Vagina (tissue), 2 donors: ENCODE data around the gene UBE2O. TPM values are rescaled to one million over a fixed set of nuclear protein-coding genes. Genes with fewer than 3 reads are reported as not detected.

Experiments used
- DNase-seq, 2 donors: peaks; one replicate each; pipeline ENCODE4 v3.0.0-alpha.2; 2017; ENCODE audit errors: extremely low spot score in 2 of 2
- H3K27ac ChIP-seq: fragments of 200-600 bp; sonication (generic); one replicate; pipeline ENCODE4 v1.5.1; 2019
- H3K27me3 ChIP-seq: fragments of 200-600 bp; sonication (generic); one replicate; pipeline ENCODE4 v1.5.1; 2019
- H3K36me3 ChIP-seq, 2 donors: fragments of 200-600 bp; sonication (generic); one replicate each; pipeline ENCODE4 v1.5.1; 2017 to 2019
- H3K4me1 ChIP-seq: fragments of 200-600 bp; sonication (generic); one replicate; pipeline ENCODE4 v1.5.1; 2019
- H3K4me3 ChIP-seq, 2 donors: fragments of 200-600 bp; sonication (generic); 1 replicate in 1 of 2; 2 replicates in 1 of 2; pipeline ENCODE4 v1.5.1; 2016 to 2019
- H3K9me3 ChIP-seq: fragments of 200-600 bp; sonication (generic); one replicate; pipeline ENCODE4 v1.5.1; 2019
- CTCF ChIP-seq, 3 experiments: fragments of 450-650 bp in 2 of 3; fragments of 200-600 bp in 1 of 3; sonication (generic) in 1 of 3; IDR thresholded peaks; one replicate each; pipeline ENCODE4 v1.5.1; 2017 to 2019; ENCODE audit warnings: antibody characterized with exemption in 3 of 3, mild to moderate bottlenecking in 2 of 3, moderate library complexity in 2 of 3
- POLR2A ChIP-seq, 2 donors: fragments of 450-650 bp; IDR thresholded peaks; one replicate each; pipeline ENCODE4 v1.6.1; 2017; ENCODE audit warnings: antibody characterized with exemption in 2 of 2, mild to moderate bottlenecking in 2 of 2, moderate library complexity in 2 of 2
- POLR2AphosphoS5 ChIP-seq, 2 donors: sonication (generic); formaldehyde crosslinking; IDR thresholded peaks; one replicate each; pipeline ENCODE4 v1.9.0; 2017; ENCODE audit warnings: antibody characterized with exemption in 2 of 2, mild to moderate bottlenecking in 2 of 2, low read depth in 1 of 2; ENCODE audit not compliant: insufficient read depth in 1 of 2
- intact Hi-C: fragments of 100-400 bp; cut with DNase I; formaldehyde crosslinking; loops from one replicate; pipeline ENCODE4 v1.15.1; 2023
- total RNA-seq: library from RNA; depleted of rRNA; stranded (reverse); fragments of >200 nt; gene quantifications from one replicate; pipeline ENCODE4 v1.2.3, GENCODE V29; 2016

The UBE2O gene
- total RNA-seq, 1 donor from 2014 or later, result 29.7 TPM

GRCh38 chr17:76432712-76433336 lies 20.1 kb downstream of the UBE2O start:
- TF ChIP-seq CTCF (IDR thresholded peaks at IDR 0.05) (no peak), POLR2A (IDR thresholded peaks at IDR 0.05) (no peak), POLR2AphosphoS5 (IDR thresholded peaks at IDR 0.05; ENCODE audit: insufficient read depth in 1 of 2, low read depth in 1 of 2) (no peak)
- no peaks in the 10 kb centered on the region for H3K36me3 ChIP-seq
- DNase-seq, result no peak
- peaks cover under 1% of the 10 kb centered on the region for H3K4me1 ChIP-seq
- H3K27ac ChIP-seq, result no peak overlapping the region
- no peaks in the 10 kb centered on the region for H3K9me3 ChIP-seq
- H3K27me3 ChIP-seq, result no peaks in the 10 kb centered on the region
- no peak overlapping the region for H3K4me3 ChIP-seq
- intact Hi-C loops, result no loop called here

DNA sequence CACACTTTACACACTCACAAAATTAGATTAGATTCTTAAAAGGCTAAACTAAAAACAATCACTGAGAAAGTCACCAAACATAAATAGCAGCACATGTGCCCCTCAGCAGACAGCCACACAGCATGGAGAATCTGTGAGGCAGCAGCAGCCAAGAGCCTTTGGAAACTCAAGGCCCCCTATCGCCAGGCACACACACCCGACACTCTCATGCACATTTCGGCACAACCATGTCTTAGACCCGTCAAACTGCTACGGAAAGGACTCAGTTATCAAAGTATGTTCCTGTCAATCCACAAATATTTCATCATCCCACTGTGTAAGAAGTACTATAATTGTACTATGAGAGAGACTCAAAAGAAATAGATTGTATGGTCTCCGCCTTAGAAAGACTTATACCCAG lies 20.9 kb downstream of the UBE2O start:
- Histone ChIP-seq H3K4me1 (peaks cover 6% of the 10 kb centered on the region), H3K36me3 (no peaks in the 10 kb centered on the region), H3K9me3 (no peaks in the 10 kb centered on the region), H3K4me3 (no peak overlapping the region), H3K27me3 (no peaks in the 10 kb centered on the region), H3K27ac (no peak overlapping the region)
- no peak for DNase-seq
- intact Hi-C loops, result no loop called here
- TF ChIP-seq POLR2A (IDR thresholded peaks at IDR 0.05) (no peak), POLR2AphosphoS5 (IDR thresholded peaks at IDR 0.05; ENCODE audit: insufficient read depth in 1 of 2, low read depth in 1 of 2) (no peak), CTCF (IDR thresholded peaks at IDR 0.05) (no peak)

DNA sequence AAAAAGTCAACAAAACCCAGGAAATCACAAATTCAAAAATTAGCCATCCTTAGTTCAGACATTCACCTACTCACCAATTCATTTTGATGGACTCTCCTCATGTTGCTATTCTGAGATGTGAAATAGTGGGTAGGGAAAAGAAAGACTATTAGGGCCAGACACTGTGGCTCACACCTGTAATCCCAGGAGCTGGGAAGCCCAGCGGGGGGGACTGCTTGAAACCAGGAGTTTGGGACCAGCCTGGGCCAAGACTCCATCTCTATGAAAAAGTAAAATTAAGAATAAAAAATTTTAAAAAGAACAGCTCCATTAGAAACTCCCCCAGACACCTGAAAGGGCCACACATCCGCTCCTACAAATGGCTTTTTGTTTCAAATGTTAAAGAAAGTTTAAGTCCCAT lies 21.4 kb downstream of the UBE2O start:
- Histone ChIP-seq H3K27me3 (no peaks in the 10 kb centered on the region), H3K36me3 (no peaks in the 10 kb centered on the region), H3K9me3 (no peaks in the 10 kb centered on the region), H3K4me1 (peaks cover 6% of the 10 kb centered on the region), H3K4me3 (no peak overlapping the region), H3K27ac (no peak overlapping the region)
- TF ChIP-seq POLR2A (IDR thresholded peaks at IDR 0.05) (no peak), POLR2AphosphoS5 (IDR thresholded peaks at IDR 0.05; ENCODE audit: insufficient read depth in 1 of 2, low read depth in 1 of 2) (no peak), CTCF (IDR thresholded peaks at IDR 0.05) (no peak)
- no peak for DNase-seq
- intact Hi-C loops, result no loop called here

- Histone ChIP-seq H3K4me3 (no peak overlapping the region), H3K9me3 (no peaks in the 10 kb centered on the region), H3K27ac (no peak overlapping the region), H3K36me3 (no peaks in the 10 kb centered on the region), H3K4me1 (peaks cover 6% of the 10 kb centered on the region), H3K27me3 (no peaks in the 10 kb centered on the region)
- DNase-seq, result no peak
- no peak for TF ChIP-seq POLR2A (IDR thresholded peaks at IDR 0.05)
- TF ChIP-seq CTCF (IDR thresholded peaks at IDR 0.05), result no peak
- intact Hi-C loops, result no loop called here
Measured at GRCh38 chr17:76428511-76428910, 24.4 kb downstream of the UBE2O start.

DNA sequence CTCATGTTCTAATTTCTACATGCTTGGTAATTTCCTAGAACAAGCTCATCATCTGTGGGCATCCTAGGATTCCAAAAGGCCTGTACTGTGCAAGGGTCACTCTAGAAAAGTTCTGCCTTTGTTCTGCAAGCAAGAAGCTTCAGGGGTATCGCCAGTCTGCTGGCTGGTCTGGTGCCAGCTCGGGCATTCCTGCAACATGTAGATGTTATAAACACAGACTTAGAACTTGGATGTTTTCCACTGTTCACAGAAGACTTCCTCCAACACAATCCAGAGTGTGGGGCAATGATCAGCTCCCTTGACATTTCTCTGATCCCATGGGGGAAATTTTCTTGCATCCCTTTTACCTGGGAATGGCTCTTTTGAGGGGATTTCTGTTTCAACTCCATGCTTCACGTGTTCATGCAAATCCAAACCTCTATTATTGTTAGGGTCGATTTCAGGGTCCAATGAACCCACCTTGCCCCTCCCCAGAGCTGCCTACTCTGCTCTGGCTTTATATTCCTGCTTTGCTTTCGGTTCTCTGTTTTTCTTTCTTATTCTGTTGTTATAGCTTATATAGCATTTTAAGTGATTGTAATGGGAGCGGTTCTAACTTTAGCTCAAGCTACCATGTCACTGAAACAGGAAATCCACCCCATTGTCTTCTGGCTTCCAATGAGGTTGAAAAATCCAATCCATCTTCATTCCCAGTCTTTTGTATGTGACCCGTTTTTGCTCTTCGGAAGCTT lies 25.3 kb downstream of the UBE2O start:
- H3K4me1 ChIP-seq, result peaks cover 6% of the 10 kb centered on the region
- intact Hi-C loops, result no loop called here
- no peak overlapping the region for H3K27ac ChIP-seq
- no peak for TF ChIP-seq POLR2AphosphoS5 (IDR thresholded peaks at IDR 0.05; ENCODE audit: insufficient read depth in 1 of 2, low read depth in 1 of 2)
- TF ChIP-seq CTCF (IDR thresholded peaks at IDR 0.05), result no peak
- no peak for TF ChIP-seq POLR2A (IDR thresholded peaks at IDR 0.05)
- no peaks in the 10 kb centered on the region for H3K36me3 ChIP-seq
- H3K27me3 ChIP-seq, result no peaks in the 10 kb centered on the region
- DNase-seq, result no peak
- H3K4me3 ChIP-seq, result no peak overlapping the region
- no peaks in the 10 kb centered on the region for H3K9me3 ChIP-seq
